ENCODE data around the gene BTNL3.
A peak's percentile ranks its signal among the peaks of the same experiment; 100 is the strongest.

- TF ChIP-seq POLR2A (IDR thresholded peaks at IDR 0.05): peak in 1 of 2 donors; percentile 18
- no peak for TF ChIP-seq CTCF (IDR thresholded peaks at IDR 0.05)
Measured at GRCh38 chr5:181044662-181045305, 56.1 kb downstream of the BTNL3 start.

All from heart left ventricle (tissue), 13 donors.